Upper lobe of left lung (tissue), 6 donors: ENCODE data around the gene UST. TPM values are rescaled to one million over a fixed set of nuclear protein-coding genes. Genes with fewer than 3 reads are reported as not detected.

Source experiments
- ATAC-seq, 2 donors: fragments of 200-7000 bp; cut with Tn5 transposase; one replicate each; pipeline ENCODE4 v1.9.1; 2022; ENCODE audit warnings: mild to moderate bottlenecking in 2 of 2, moderate library complexity in 2 of 2; ENCODE audit not compliant: low FRiP score in 2 of 2
- DNase-seq, 2 donors: peaks; one replicate each; pipeline ENCODE4 v3.0.0-alpha.2; 2019 to 2020
- H3K27ac ChIP-seq, 4 donors: fragments of 200-600 bp; sonication (generic); one replicate each; pipeline ENCODE4 v1.5.1; 2016 to 2019
- H3K27me3 ChIP-seq, 4 donors: fragments of 200-600 bp; sonication (generic); one replicate each; pipeline ENCODE4 v1.5.1; 2017 to 2019
- H3K36me3 ChIP-seq, 4 donors: fragments of 200-600 bp; sonication (generic); one replicate each; pipeline ENCODE4 v1.5.1; 2016 to 2019
- H3K4me1 ChIP-seq, 4 donors: fragments of 200-600 bp; sonication (generic); one replicate each; pipeline ENCODE4 v1.5.1; 2018 to 2019
- H3K4me3 ChIP-seq, 4 donors: fragments of 200-600 bp; sonication (generic); one replicate each; pipeline ENCODE4 v1.5.1; 2017 to 2019; ENCODE audit warnings: mild to moderate bottlenecking in 2 of 4, moderate library complexity in 1 of 4
- H3K9me3 ChIP-seq, 4 donors: fragments of 200-600 bp; sonication (generic); one replicate each; pipeline ENCODE4 v1.5.1; 2018 to 2019
- CTCF ChIP-seq, 6 experiments: fragments of 450-650 bp in 4 of 6; fragments of 200-600 bp in 2 of 6; sonication (generic) in 2 of 6; IDR thresholded peaks; one replicate each; pipeline ENCODE4 v1.5.1; 2016 to 2019; ENCODE audit warnings: antibody characterized with exemption in 6 of 6
- EP300 ChIP-seq, 4 donors: sonication (generic); formaldehyde crosslinking; IDR thresholded peaks; one replicate each; pipeline ENCODE4 v1.5.1; 2017; ENCODE audit warnings: antibody characterized with exemption in 4 of 4, control low read depth in 2 of 4
- POLR2A ChIP-seq, 4 donors: fragments of 450-650 bp; IDR thresholded peaks; one replicate each; pipeline ENCODE4 v1.5.1; 2016 to 2017; ENCODE audit warnings: antibody characterized with exemption in 4 of 4, mild to moderate bottlenecking in 2 of 4
- POLR2AphosphoS5 ChIP-seq, 2 donors: sonication (generic); formaldehyde crosslinking; IDR thresholded peaks; one replicate each; pipeline ENCODE4 v1.5.1; 2017; ENCODE audit warnings: antibody characterized with exemption in 2 of 2
- WGBS, 2 donors: methylation state at CpG; one replicate each; pipeline ENCODE4 v1.1.5; 2017 to 2018; 5-methylcytosine and 5-hydroxymethylcytosine counted together
- total RNA-seq, 6 donors: library from RNA; depleted of rRNA in 4 of 6; stranded (reverse); fragments of >200 nt in 4 of 6; gene quantifications; one replicate each; pipeline versions ENCODE4 v1.1.0 to v1.2.1, GENCODE V29; 2016 to 2021
- donor health status: DM: no; HTN: no; CAD: no; lungs with moderate emphysema.
- donor health status: DM: no; HTN: yes; CAD: no; lungs with severe emphysema.

Gene UST
- total RNA-seq, 6 donors from 2014 or later, result 10.2 to 21.6 (median 14.2) TPM

DNA sequence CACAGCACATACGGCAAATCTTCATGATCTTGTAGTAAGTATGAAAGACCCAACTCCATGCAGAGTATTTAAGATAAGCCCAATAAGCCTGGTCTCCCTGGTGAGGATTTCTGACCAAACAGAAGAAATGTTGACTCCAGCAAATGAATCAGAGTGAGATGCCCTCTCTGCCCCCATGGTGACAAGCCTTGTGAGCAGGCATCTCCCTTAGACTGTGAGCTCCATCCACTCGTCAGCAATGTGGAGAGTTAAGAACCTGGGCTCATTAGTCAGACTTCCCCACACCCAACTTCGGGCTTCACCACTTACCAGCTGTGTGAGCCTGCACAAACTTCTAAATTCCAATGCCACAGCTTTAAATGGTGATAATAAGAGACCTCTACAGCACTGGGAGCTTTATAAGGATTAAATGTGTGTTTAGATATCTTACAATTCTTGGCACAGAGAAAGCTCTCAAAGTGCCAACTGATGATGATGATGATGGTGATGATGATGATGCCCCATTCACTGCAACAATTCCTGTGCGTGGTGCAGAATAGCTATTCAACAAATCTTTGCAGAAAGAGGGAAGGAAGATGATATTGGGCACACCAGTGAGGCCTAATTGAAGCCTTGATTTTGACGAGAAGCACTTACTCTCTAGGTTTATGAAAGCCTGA lies 317.3 kb downstream of the UST start:
- 98 to 99% methylated on average over 5 of the region's 5 CpGs for WGBS, 2 donors
- H3K4me1 ChIP-seq, result peaks cover 3 to 16% (median 12%) of the 10 kb centered on the region in 4 donors

DNA sequence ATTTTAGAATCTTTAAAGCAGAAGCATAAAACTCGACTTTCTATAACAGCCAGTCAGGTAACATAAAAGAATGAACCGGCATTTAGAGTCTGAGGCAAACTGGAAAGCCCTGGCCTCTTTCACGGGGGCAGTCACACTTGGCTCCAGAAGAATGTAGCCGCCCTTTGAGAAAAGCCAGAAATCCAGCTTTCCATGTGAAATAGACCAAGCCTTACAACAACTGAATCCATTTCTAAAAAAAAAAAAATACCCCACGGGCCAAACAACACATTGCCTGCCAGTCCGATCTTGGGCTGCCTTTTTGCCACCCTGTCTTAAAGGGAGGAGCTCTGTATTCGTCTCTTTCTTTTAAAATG lies 317.8 kb downstream of the UST start:
- no peaks in the 10 kb centered on the region for H3K9me3 ChIP-seq
- WGBS, 2 donors, result 88 to 89% methylated on average over 7 of the region's 7 CpGs
- H3K4me1 ChIP-seq, result peaks cover 3 to 16% (median 12%) of the 10 kb centered on the region in 4 donors
- ATAC-seq (no peak), DNase-seq (no peak)
- TF ChIP-seq POLR2AphosphoS5 (IDR thresholded peaks at IDR 0.05), result no peak
- TF ChIP-seq CTCF (IDR thresholded peaks at IDR 0.05), result no peak
- no peak for TF ChIP-seq EP300 (IDR thresholded peaks at IDR 0.05)
- no peak for TF ChIP-seq POLR2A (IDR thresholded peaks at IDR 0.05)
- no peak overlapping the region for H3K4me3 ChIP-seq
- H3K27ac ChIP-seq, result no peak overlapping the region
- no peaks in the 10 kb centered on the region for H3K36me3 ChIP-seq
- no peaks in the 10 kb centered on the region for H3K27me3 ChIP-seq

More for the DNA sequence above, 317.3 kb downstream of the UST start:
- Histone ChIP-seq H3K9me3 (no peaks in the 10 kb centered on the region), H3K4me3 (no peak overlapping the region), H3K27ac (no peak overlapping the region), H3K36me3 (no peaks in the 10 kb centered on the region), H3K27me3 (no peaks in the 10 kb centered on the region)
- no peak for TF ChIP-seq CTCF (IDR thresholded peaks at IDR 0.05)
- no peak for DNase-seq
- ATAC-seq, result no peak

GRCh38 chr6:149065121-149065520 lies 318.3 kb downstream of the UST start:
- Histone ChIP-seq H3K4me1 (peaks cover 3 to 16% (median 12%) of the 10 kb centered on the region in 4 donors), H3K36me3 (no peaks in the 10 kb centered on the region), H3K27me3 (no peaks in the 10 kb centered on the region), H3K27ac (no peak overlapping the region), H3K4me3 (no peak overlapping the region), H3K9me3 (no peaks in the 10 kb centered on the region)
- 89 to 97% methylated on average over 4 of the region's 4 CpGs for WGBS, 2 donors
- TF ChIP-seq CTCF (IDR thresholded peaks at IDR 0.05) (no peak), POLR2AphosphoS5 (IDR thresholded peaks at IDR 0.05) (no peak), EP300 (IDR thresholded peaks at IDR 0.05) (no peak), POLR2A (IDR thresholded peaks at IDR 0.05) (no peak)
- ATAC-seq (no peak), DNase-seq (no peak)

GRCh38 chr6:149065658-149066556 lies 319.1 kb downstream of the UST start:
- H3K27me3 ChIP-seq, result no peaks in the 10 kb centered on the region
- no peak for DNase-seq
- H3K9me3 ChIP-seq, result no peaks in the 10 kb centered on the region
- H3K4me3 ChIP-seq, result no peak overlapping the region
- peak; percentile 64 to 74 for ATAC-seq
- WGBS, 2 donors, result 63 to 68% methylated on average over 8 of the region's 8 CpGs
- TF ChIP-seq POLR2AphosphoS5 (IDR thresholded peaks at IDR 0.05), result no peak
- no peak for TF ChIP-seq CTCF (IDR thresholded peaks at IDR 0.05)
- TF ChIP-seq POLR2A (IDR thresholded peaks at IDR 0.05), result no peak
- TF ChIP-seq EP300 (IDR thresholded peaks at IDR 0.05), result no peak
- H3K36me3 ChIP-seq, result no peaks in the 10 kb centered on the region
- peak overlapping the region in 1 of 4 donors; percentile 48 for H3K27ac ChIP-seq
- H3K4me1 ChIP-seq, result peaks cover 3 to 9% (median 5%) of the 10 kb centered on the region in 4 donors
